Calu3 (cell line): ENCODE measurements around the gene SCN4A. TPM values are rescaled to one million over a fixed set of nuclear protein-coding genes. Genes with fewer than 3 reads are reported as not detected.

Experiments used
- BruUV-seq: library from RNA; stranded (reverse); fragments of 400-500 nt; replicated peaks from 2 replicates; lab custom pipeline; 2021; lab: Mats Ljungman, UMichigan
- CTCF ChIA-PET: fragments of 300-600 bp; sonication (Branson Sonifier 250); formaldehyde crosslinking; loops from one replicate; lab custom pipeline; 2022; ENCODE audit warnings: antibody characterized with exemption; lab: Charles Lee
- DNase-seq: peaks from one replicate; pipeline ENCODE4 v3.0.0; 2022
- H3K27ac Mint-ChIP-seq: one replicate; pipeline ENCODE4 v1.8.0; 2022; ENCODE audit warnings: mixed read lengths; ENCODE audit not compliant: unreplicated experiment
- H3K27me3 Mint-ChIP-seq: one replicate; pipeline ENCODE4 v1.8.0; 2022; ENCODE audit warnings: mixed read lengths; ENCODE audit not compliant: unreplicated experiment
- H3K36me3 Mint-ChIP-seq: one replicate; pipeline ENCODE4 v1.8.0; 2022; ENCODE audit warnings: mild to moderate bottlenecking, moderate library complexity, mixed read lengths; ENCODE audit not compliant: insufficient read depth, unreplicated experiment
- H3K4me1 Mint-ChIP-seq: one replicate; pipeline ENCODE4 v1.8.0; 2022; ENCODE audit warnings: mild to moderate bottlenecking, low read depth, mixed read lengths; ENCODE audit not compliant: unreplicated experiment
- H3K4me3 Mint-ChIP-seq: one replicate; pipeline ENCODE4 v1.8.0; 2022; ENCODE audit warnings: mild to moderate bottlenecking, low read depth, moderate library complexity, mixed read lengths; ENCODE audit not compliant: unreplicated experiment
- H3K9me3 Mint-ChIP-seq: one replicate; pipeline ENCODE4 v1.8.0; 2022; ENCODE audit warnings: low read depth, mixed read lengths; ENCODE audit not compliant: unreplicated experiment
- CTCF ChIP-seq: fragments of 200-600 bp; IDR thresholded peaks from one replicate; pipeline ENCODE4 v1.8.0; 2022; ENCODE audit warnings: antibody characterized with exemption; ENCODE audit not compliant: unreplicated experiment
- intact Hi-C: fragments of 100-400 bp; cut with micrococcal nuclease; formaldehyde crosslinking; loops from one replicate; pipeline ENCODE4 v1.10.0; 2022; ENCODE audit not compliant: unreplicated experiment
- total RNA-seq: library from RNA; stranded (reverse); gene quantifications from 2 replicates; pipeline ENCODE4 v1.2.3, GENCODE V29; 2022

The SCN4A gene
- total RNA-seq, 1 experiment from 2014 or later = not detected

GRCh38 chr17:63962298-63962744 lies 10.4 kb downstream of the SCN4A start:
- Mint-ChIP-seq H3K4me1 (no peaks in the 10 kb centered on the region), H3K36me3 (no peaks in the 10 kb centered on the region), H3K27ac (no peak overlapping the region), H3K27me3 (peaks cover 34% of the 10 kb centered on the region), H3K9me3 (no peaks in the 10 kb centered on the region), H3K4me3 (no peak overlapping the region)
- BruUV-seq = no TSS peak
- no peak for TF ChIP-seq CTCF
- intact Hi-C loops = no loop called here
- CTCF ChIA-PET = interaction anchor here (0.7 kb wide), 1 partner anchor 194 kb away, joined by 4 read pairs; no protein-coding TSS in a partner anchor
- no peak for DNase-seq

GRCh38 chr17:63961355-63962212 lies 11.1 kb downstream of the SCN4A start:
- H3K27ac Mint-ChIP-seq = no peak overlapping the region
- no peaks in the 10 kb centered on the region for H3K9me3 Mint-ChIP-seq
- DNase-seq = no peak
- no peak for TF ChIP-seq CTCF
- intact Hi-C loops = no loop called here
- CTCF ChIA-PET = interaction anchor here (0.6 to 0.7 kb wide), 2 partner anchors 113 to 195 kb away, joined by 3 to 4 read pairs; no protein-coding TSS in a partner anchor
- no peak overlapping the region for H3K4me3 Mint-ChIP-seq
- no TSS peak for BruUV-seq
- no peaks in the 10 kb centered on the region for H3K36me3 Mint-ChIP-seq
- H3K27me3 Mint-ChIP-seq = peaks cover 27% of the 10 kb centered on the region
- no peaks in the 10 kb centered on the region for H3K4me1 Mint-ChIP-seq

- Mint-ChIP-seq H3K27me3 (peaks cover 31% of the 10 kb centered on the region), H3K9me3 (no peaks in the 10 kb centered on the region), H3K4me1 (no peaks in the 10 kb centered on the region), H3K36me3 (no peaks in the 10 kb centered on the region), H3K4me3 (no peak overlapping the region), H3K27ac (no peak overlapping the region)
- intact Hi-C loops = no loop called here
- BruUV-seq = no TSS peak
- TF ChIP-seq CTCF = no peak
- no peak for DNase-seq
- CTCF ChIA-PET = no interaction called here
Observed at GRCh38 chr17:63960430-63960829, 12.3 kb downstream of the SCN4A start.

GRCh38 chr17:63960006-63960405 lies 12.7 kb downstream of the SCN4A start:
- Mint-ChIP-seq H3K27me3 (peaks cover 35% of the 10 kb centered on the region), H3K27ac (no peak overlapping the region), H3K36me3 (no peaks in the 10 kb centered on the region), H3K4me3 (no peak overlapping the region), H3K9me3 (no peaks in the 10 kb centered on the region), H3K4me1 (no peaks in the 10 kb centered on the region)
- BruUV-seq = no TSS peak
- CTCF ChIA-PET = no interaction called here
- TF ChIP-seq CTCF = no peak
- no peak for DNase-seq
- intact Hi-C loops = no loop called here
